ENCODE results near the gene RRP1B.
"Not testable (repeated sequence)": the region's sequence is repeated elsewhere in the genome, so short reads cannot be mapped to it uniquely, and the experiment has no call there.

RRP1B gene

GRCh38 chr21:43614839-43615238 is 44.5 kb upstream of the RRP1B start:
- no peaks in the 10 kb centered on the region for H3K27me3 ChIP-seq (ENCODE audit: insufficient read depth, poor library complexity, severe bottlenecking)
- H3K4me3 ChIP-seq (replicated peaks; ENCODE audit: insufficient read depth, low read length), result no peak overlapping the region
- no peak for DNase-seq (ENCODE audit: low read depth in 1 of 2, low spot score in 1 of 2)
- H3K27ac ChIP-seq (replicated peaks), result no peak overlapping the region
- TF ChIP-seq CTCF (IDR thresholded peaks at IDR 0.05; ENCODE audit: insufficient read depth, low read length) (no peak), GABPA (IDR thresholded peaks at IDR 0.05; ENCODE audit: low read depth) (no peak), POLR2AphosphoS5 (IDR thresholded peaks at IDR 0.05; ENCODE audit: low read depth) (no peak), SPI1 (IDR thresholded peaks at IDR 0.05; ENCODE audit: borderline replicate concordance, low read depth) (no peak), REST (IDR thresholded peaks at IDR 0.05; ENCODE audit: insufficient replicate concordance, low read depth) (no peak)

- not testable (repeated sequence) for H3K4me3 ChIP-seq (replicated peaks; ENCODE audit: insufficient read depth, low read length); DNase-seq (ENCODE audit: low read depth in 1 of 2, low spot score in 1 of 2); H3K27ac ChIP-seq (replicated peaks); H3K27me3 ChIP-seq (ENCODE audit: insufficient read depth, poor library complexity, severe bottlenecking)
Observed at GRCh38 chr21:43616861-43617260, 42.5 kb upstream of the RRP1B start.

GRCh38 chr21:43618940-43619339 is 40.4 kb upstream of the RRP1B start:
- TF ChIP-seq SPI1 (IDR thresholded peaks at IDR 0.05; ENCODE audit: borderline replicate concordance, low read depth), result no peak
- no peak for TF ChIP-seq REST (IDR thresholded peaks at IDR 0.05; ENCODE audit: insufficient replicate concordance, low read depth)
- no peak for TF ChIP-seq POLR2AphosphoS5 (IDR thresholded peaks at IDR 0.05; ENCODE audit: low read depth)
- no peak for TF ChIP-seq GABPA (IDR thresholded peaks at IDR 0.05; ENCODE audit: low read depth)
- TF ChIP-seq CTCF (IDR thresholded peaks at IDR 0.05; ENCODE audit: insufficient read depth, low read length), result no peak
- DNase-seq (ENCODE audit: low read depth in 1 of 2, low spot score in 1 of 2), result no peak
- no peak overlapping the region for H3K4me3 ChIP-seq (replicated peaks; ENCODE audit: insufficient read depth, low read length)
- H3K27ac ChIP-seq (replicated peaks), result no peak overlapping the region
- H3K27me3 ChIP-seq (ENCODE audit: insufficient read depth, poor library complexity, severe bottlenecking), result no peaks in the 10 kb centered on the region

- no peak for DNase-seq (ENCODE audit: low read depth in 1 of 2, low spot score in 1 of 2)
Observed at GRCh38 chr21:43619344-43619743, 40.0 kb upstream of the RRP1B start.

More at GRCh38 chr21:43619344-43619743, 40.0 kb upstream of the RRP1B start:
- TF ChIP-seq CTCF (IDR thresholded peaks at IDR 0.05; ENCODE audit: insufficient read depth, low read length) (no peak), SPI1 (IDR thresholded peaks at IDR 0.05; ENCODE audit: borderline replicate concordance, low read depth) (no peak), GABPA (IDR thresholded peaks at IDR 0.05; ENCODE audit: low read depth) (no peak), POLR2AphosphoS5 (IDR thresholded peaks at IDR 0.05; ENCODE audit: low read depth) (no peak), REST (IDR thresholded peaks at IDR 0.05; ENCODE audit: insufficient replicate concordance, low read depth) (no peak)
- no peaks in the 10 kb centered on the region for H3K27me3 ChIP-seq (ENCODE audit: insufficient read depth, poor library complexity, severe bottlenecking)
- no peak overlapping the region for H3K4me3 ChIP-seq (replicated peaks; ENCODE audit: insufficient read depth, low read length)
- no peak overlapping the region for H3K27ac ChIP-seq (replicated peaks)
